Peyer's patch (tissue), 4 donors: ENCODE data around the gene EXOC3.

ENCODE experiments used
- POLR2A ChIP-seq, 2 donors: fragments of 450-650 bp; IDR thresholded peaks; one replicate each; pipeline ENCODE4 v1.5.1; 2017; ENCODE audit warnings: antibody characterized with exemption in 2 of 2, mild to moderate bottlenecking in 2 of 2, moderate library complexity in 2 of 2
- TF ChIP-seq, protein P1 (sequence below), 6 experiments: fragments of 450-650 bp in 4 of 6; fragments of 200-600 bp in 2 of 6; sonication (generic) in 1 of 6; IDR thresholded peaks; one replicate each; pipeline ENCODE4 v1.5.1; 2017 to 2019; ENCODE audit warnings: antibody characterized with exemption in 6 of 6, mild to moderate bottlenecking in 3 of 6, moderate library complexity in 1 of 6

DNA sequence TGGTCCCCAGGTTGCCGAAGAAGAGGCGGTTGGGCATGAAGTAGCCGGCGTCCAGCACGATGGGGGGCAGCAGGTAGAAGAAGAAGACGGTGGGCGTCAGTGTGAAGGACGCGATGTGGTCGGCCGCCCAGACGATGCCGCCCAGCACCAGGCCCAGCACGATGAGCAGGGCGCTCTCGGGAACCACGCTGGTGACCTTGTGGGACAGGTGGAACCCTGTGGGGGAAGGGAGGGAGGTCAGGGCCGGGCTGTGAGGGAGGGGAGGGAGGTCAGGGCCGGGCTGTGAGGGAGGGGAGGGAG lies 48.8 kb downstream of the EXOC3 start:
- TF ChIP-seq, protein P1, sequence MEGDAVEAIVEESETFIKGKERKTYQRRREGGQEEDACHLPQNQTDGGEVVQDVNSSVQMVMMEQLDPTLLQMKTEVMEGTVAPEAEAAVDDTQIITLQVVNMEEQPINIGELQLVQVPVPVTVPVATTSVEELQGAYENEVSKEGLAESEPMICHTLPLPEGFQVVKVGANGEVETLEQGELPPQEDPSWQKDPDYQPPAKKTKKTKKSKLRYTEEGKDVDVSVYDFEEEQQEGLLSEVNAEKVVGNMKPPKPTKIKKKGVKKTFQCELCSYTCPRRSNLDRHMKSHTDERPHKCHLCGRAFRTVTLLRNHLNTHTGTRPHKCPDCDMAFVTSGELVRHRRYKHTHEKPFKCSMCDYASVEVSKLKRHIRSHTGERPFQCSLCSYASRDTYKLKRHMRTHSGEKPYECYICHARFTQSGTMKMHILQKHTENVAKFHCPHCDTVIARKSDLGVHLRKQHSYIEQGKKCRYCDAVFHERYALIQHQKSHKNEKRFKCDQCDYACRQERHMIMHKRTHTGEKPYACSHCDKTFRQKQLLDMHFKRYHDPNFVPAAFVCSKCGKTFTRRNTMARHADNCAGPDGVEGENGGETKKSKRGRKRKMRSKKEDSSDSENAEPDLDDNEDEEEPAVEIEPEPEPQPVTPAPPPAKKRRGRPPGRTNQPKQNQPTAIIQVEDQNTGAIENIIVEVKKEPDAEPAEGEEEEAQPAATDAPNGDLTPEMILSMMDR (IDR thresholded peaks at IDR 0.05), result no peak
- no peak for TF ChIP-seq POLR2A (IDR thresholded peaks at IDR 0.05)
